GM12891 (cell line): ENCODE results near the gene CT45A10.

Experiments used
- PAX5 ChIP-seq: IDR thresholded peaks from 2 replicates; pipeline ENCODE4 v1.6.1; 2011; ENCODE audit warnings: low read length, moderate library complexity, mild to moderate bottlenecking; ENCODE audit not compliant: insufficient read depth, severe bottlenecking
- POLR2A ChIP-seq: IDR thresholded peaks from 2 replicates; pipeline ENCODE4 v1.6.1; 2011; ENCODE audit warnings: low read depth, low read length, control low read depth
- POLR2AphosphoS5 ChIP-seq: IDR thresholded peaks from 2 replicates; pipeline ENCODE4 v1.6.1; 2011; ENCODE audit warnings: low read depth, low read length, control low read depth
- SPI1 ChIP-seq: IDR thresholded peaks from 2 replicates; pipeline ENCODE4 v1.6.1; 2011; ENCODE audit warnings: low read depth, low read length, control low read depth
- TAF1 ChIP-seq: IDR thresholded peaks from 2 replicates; pipeline ENCODE4 v1.6.1; 2011; ENCODE audit warnings: low read depth, low read length, control low read depth

DNA sequence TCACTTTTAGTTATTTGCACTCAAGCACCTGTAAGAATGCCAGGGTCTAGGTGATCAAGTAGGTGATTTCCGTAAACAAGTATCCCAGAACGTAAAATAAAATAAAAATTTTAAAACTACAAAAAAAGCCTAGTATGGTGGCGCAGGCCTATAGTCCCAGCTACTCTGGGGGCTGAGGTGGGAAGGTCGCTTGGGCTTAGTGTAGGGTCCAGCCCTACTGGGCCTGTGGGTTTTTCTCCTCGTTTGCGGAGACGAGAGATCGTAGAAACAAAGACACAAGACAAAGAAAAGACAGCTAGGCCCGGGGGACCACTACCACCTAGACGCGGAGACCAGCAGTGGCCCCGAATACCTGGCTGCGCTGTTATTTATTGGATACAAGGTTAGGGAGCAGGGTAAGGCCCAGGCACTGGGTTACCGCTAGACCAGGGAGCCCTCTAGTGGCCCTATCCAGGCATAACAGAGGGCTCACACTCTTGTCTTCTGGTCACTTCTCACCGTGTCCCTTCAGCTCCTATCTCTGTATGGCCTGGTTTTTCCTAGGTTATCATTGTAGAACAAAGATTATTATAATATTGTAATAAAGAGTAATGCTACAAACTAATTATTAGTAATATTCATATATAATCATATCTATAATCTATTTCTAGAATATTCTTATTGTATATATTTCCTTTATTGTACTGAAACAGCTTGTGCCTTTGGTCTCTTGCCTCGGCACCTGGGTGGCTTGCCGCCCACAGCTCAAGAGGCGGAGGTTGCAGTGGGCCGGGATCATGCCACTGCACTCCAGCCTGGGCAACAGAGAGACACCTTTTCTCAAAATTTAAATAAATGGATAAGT is 38.6 kb upstream of the CT45A10 start:
- TF ChIP-seq POLR2AphosphoS5, result no peak
- no peak for TF ChIP-seq POLR2A
- TF ChIP-seq TAF1, result no peak
- TF ChIP-seq SPI1, result no peak
- TF ChIP-seq PAX5, result no peak
